Tibial nerve (tissue), 4 donors: ENCODE data around the gene TBC1D22A. TPM values are rescaled to one million over a fixed set of nuclear protein-coding genes. Genes with fewer than 3 reads are reported as not detected.

Experiments used
- DNase-seq, 2 donors: peaks; one replicate each; pipeline ENCODE4 v3.0.0-alpha.2; 2019; ENCODE audit warnings: low spot score in 2 of 2
- H3K27ac ChIP-seq, 4 donors: fragments of 200-600 bp; sonication (generic) in 3 of 4; one replicate each; pipeline ENCODE4 v1.5.1; 2017 to 2019; ENCODE audit warnings: mild to moderate bottlenecking in 1 of 4
- H3K27me3 ChIP-seq, 2 donors: fragments of 200-600 bp; sonication (generic) in 1 of 2; one replicate each; pipeline versions ENCODE4 v1.5.1 to v1.6.0; 2017 to 2019
- H3K36me3 ChIP-seq, 3 donors: fragments of 200-600 bp; sonication (generic); one replicate each; pipeline ENCODE4 v1.5.1; 2018 to 2019
- H3K4me1 ChIP-seq, 4 donors: fragments of 200-600 bp; sonication (generic) in 3 of 4; one replicate each; pipeline ENCODE4 v1.5.1; 2017 to 2019
- H3K4me3 ChIP-seq, 4 donors: fragments of 200-600 bp; sonication (generic) in 3 of 4; one replicate each; pipeline ENCODE4 v1.5.1; 2017 to 2019; ENCODE audit warnings: mild to moderate bottlenecking in 1 of 4, moderate library complexity in 1 of 4
- H3K9me3 ChIP-seq, 4 donors: fragments of 200-600 bp; sonication (generic) in 3 of 4; one replicate each; pipeline ENCODE4 v1.5.1; 2017 to 2019
- CTCF ChIP-seq, 5 experiments: fragments of 200-600 bp in 3 of 5; fragments of 450-650 bp in 2 of 5; sonication (generic) in 3 of 5; IDR thresholded peaks; one replicate each; pipeline ENCODE4 v1.5.1; 2016 to 2019; ENCODE audit warnings: antibody characterized with exemption in 5 of 5, mild to moderate bottlenecking in 3 of 5, moderate library complexity in 2 of 5
- EP300 ChIP-seq, 2 donors: sonication (generic); formaldehyde crosslinking; IDR thresholded peaks; one replicate each; pipeline ENCODE4 v1.6.1; 2017; ENCODE audit warnings: antibody characterized with exemption in 2 of 2, mild to moderate bottlenecking in 1 of 2
- POLR2A ChIP-seq, 2 donors: fragments of 450-650 bp; IDR thresholded peaks; one replicate each; pipeline ENCODE4 v1.6.1; 2017; ENCODE audit warnings: antibody characterized with exemption in 2 of 2, mild to moderate bottlenecking in 2 of 2, moderate library complexity in 2 of 2
- WGBS, 2 donors: methylation state at CpG; one replicate each; pipeline ENCODE4 v1.1.5; 2018; 5-methylcytosine and 5-hydroxymethylcytosine counted together
- total RNA-seq, 4 donors: library from RNA; depleted of rRNA; stranded (reverse); fragments of >200 nt; gene quantifications; one replicate each; pipeline ENCODE4 v1.1.0, GENCODE V29; 2016

Gene TBC1D22A
- total RNA-seq, 4 donors from 2014 or later, result 27.3 to 35.4 (median 29.3) TPM

- peaks cover 0 to under 1% (median 0%) of the 10 kb centered on the region in 4 donors for H3K4me1 ChIP-seq
- no peak for DNase-seq
- TF ChIP-seq CTCF (IDR thresholded peaks at IDR 0.05) (no peak), EP300 (IDR thresholded peaks at IDR 0.05) (no peak), POLR2A (IDR thresholded peaks at IDR 0.05) (no peak)
- 75 to 80% methylated on average over 15 to 16 of the region's 16 CpGs for WGBS, 2 donors
- no peak overlapping the region for H3K27ac ChIP-seq
- peaks cover 0 to 8% (median 0%) of the 10 kb centered on the region in 3 donors for H3K36me3 ChIP-seq
- no peaks in the 10 kb centered on the region for H3K27me3 ChIP-seq
- no peak overlapping the region for H3K4me3 ChIP-seq
- no peaks in the 10 kb centered on the region for H3K9me3 ChIP-seq
These were observed 253.2 kb downstream of the TBC1D22A start for GRCh38 chr22:47015589-47016178.

- peaks cover 0 to 8% (median 0%) of the 10 kb centered on the region in 3 donors for H3K36me3 ChIP-seq
- no peaks in the 10 kb centered on the region for H3K27me3 ChIP-seq
- no peak overlapping the region for H3K27ac ChIP-seq
- peaks cover 0 to 10% (median 4%) of the 10 kb centered on the region in 4 donors for H3K4me1 ChIP-seq
- DNase-seq, result no peak
- no peaks in the 10 kb centered on the region for H3K9me3 ChIP-seq
- H3K4me3 ChIP-seq, result no peak overlapping the region
- TF ChIP-seq CTCF (IDR thresholded peaks at IDR 0.05) (no peak), POLR2A (IDR thresholded peaks at IDR 0.05) (no peak), EP300 (IDR thresholded peaks at IDR 0.05) (no peak)
- WGBS, 2 donors, result 88 to 91% methylated on average over 22 of the region's 22 CpGs
These were observed 254.2 kb downstream of the TBC1D22A start for GRCh38 chr22:47016631-47017030.

GRCh38 chr22:47017245-47017644 lies 254.8 kb downstream of the TBC1D22A start:
- H3K4me1 ChIP-seq, result peaks cover 0 to 16% (median 6%) of the 10 kb centered on the region in 4 donors
- DNase-seq, result no peak
- no peak overlapping the region for H3K27ac ChIP-seq
- H3K27me3 ChIP-seq, result no peaks in the 10 kb centered on the region
- no peak overlapping the region for H3K4me3 ChIP-seq
- WGBS, 2 donors, result 94 to 95% methylated on average over 13 of the region's 13 CpGs
- peaks cover 0 to 8% (median 0%) of the 10 kb centered on the region in 3 donors for H3K36me3 ChIP-seq
- no peaks in the 10 kb centered on the region for H3K9me3 ChIP-seq
- TF ChIP-seq EP300 (IDR thresholded peaks at IDR 0.05), result no peak
- TF ChIP-seq POLR2A (IDR thresholded peaks at IDR 0.05), result no peak
- TF ChIP-seq CTCF (IDR thresholded peaks at IDR 0.05), result no peak

- Histone ChIP-seq H3K27ac (no peak overlapping the region), H3K9me3 (no peaks in the 10 kb centered on the region), H3K4me3 (no peak overlapping the region), H3K36me3 (peaks cover 0 to 8% (median 0%) of the 10 kb centered on the region in 3 donors), H3K4me1 (peaks cover 0 to 21% (median 6%) of the 10 kb centered on the region in 4 donors), H3K27me3 (no peaks in the 10 kb centered on the region)
- DNase-seq, result no peak
- no peak for TF ChIP-seq POLR2A (IDR thresholded peaks at IDR 0.05)
- no peak for TF ChIP-seq CTCF (IDR thresholded peaks at IDR 0.05)
- TF ChIP-seq EP300 (IDR thresholded peaks at IDR 0.05), result no peak
- WGBS, 2 donors, result 91 to 94% methylated on average over 32 of the region's 32 CpGs
These were observed 255.8 kb downstream of the TBC1D22A start for GRCh38 chr22:47018010-47018910.
